Aorta (tissue), 5 donors: ENCODE measurements around the gene RILPL2. TPM values are rescaled to one million over a fixed set of nuclear protein-coding genes. Genes with fewer than 3 reads are reported as not detected.
"Not testable (repeated sequence)": the region's sequence is repeated elsewhere in the genome, so short reads cannot be mapped to it uniquely, and the experiment has no call there.

Source experiments
- ATAC-seq: fragments of 200-7000 bp; cut with Tn5 transposase; one replicate; pipeline ENCODE4 v1.9.1; 2022; ENCODE audit warnings: moderate library complexity; ENCODE audit not compliant: low FRiP score
- DNase-seq, 2 donors: peaks; one replicate each; pipeline ENCODE4 v3.0.0-alpha.2; 2020
- H3K27ac ChIP-seq, 2 donors: one replicate each; pipeline ENCODE4 v1.5.1; 2013; ENCODE audit warnings: low read length in 2 of 2, mild to moderate bottlenecking in 2 of 2, moderate library complexity in 2 of 2, control low read depth in 1 of 2, inconsistent platforms in 1 of 2, low read depth in 1 of 2
- H3K27me3 ChIP-seq, 2 donors: one replicate each; pipeline ENCODE4 v1.6.1; 2013; ENCODE audit warnings: control low read depth in 1 of 2, low read length in 1 of 2, mild to moderate bottlenecking in 1 of 2, moderate library complexity in 1 of 2; ENCODE audit not compliant: insufficient read depth in 2 of 2, control insufficient read depth in 1 of 2
- H3K36me3 ChIP-seq, 2 donors: one replicate each; pipeline ENCODE4 v1.6.1; 2013; ENCODE audit warnings: control low read depth in 1 of 2, low read length in 1 of 2, mild to moderate bottlenecking in 1 of 2; ENCODE audit not compliant: insufficient read depth in 2 of 2, control insufficient read depth in 1 of 2
- H3K4me1 ChIP-seq, 2 donors: one replicate each; pipeline ENCODE4 v1.6.1; 2013; ENCODE audit warnings: low read length in 2 of 2, control low read depth in 1 of 2, mild to moderate bottlenecking in 1 of 2, moderate library complexity in 1 of 2; ENCODE audit not compliant: insufficient read depth in 2 of 2, control insufficient read depth in 1 of 2
- H3K4me3 ChIP-seq, 2 donors: one replicate each; pipeline ENCODE4 v1.5.1; 2013; ENCODE audit warnings: low read length in 2 of 2, control low read depth in 1 of 2, mild to moderate bottlenecking in 1 of 2
- H3K9me3 ChIP-seq: one replicate; pipeline ENCODE4 v1.6.1; 2013; ENCODE audit warnings: mild to moderate bottlenecking, low read length; ENCODE audit not compliant: control insufficient read depth
- WGBS, 2 donors: extraction: QIAGEN DNeasy Blood & Tissue Kit; methylation state at CpG; one replicate each; pipeline ENCODE4 v1.1.7; 2013; 5-methylcytosine and 5-hydroxymethylcytosine counted together
- intact Hi-C, 2 donors: fragments of 100-400 bp; cut with DNase I; formaldehyde crosslinking; loops; one replicate each; pipeline versions ENCODE4 v1.14.2 to v1.15.0; 2022
- polyA plus RNA-seq, 2 donors: library from polyadenylated mRNA; stranded (reverse); fragments of 200-250 nt; gene quantifications; one replicate each; pipeline ENCODE4 v1.2.3, GENCODE V29; 2013
- total RNA-seq, 2 donors: library from RNA; stranded (reverse); fragmentation: NEBNext Ultra II Directional; extraction: Animal tissue kit (Norgen Biotek cat#: 25700); gene quantifications; one replicate each; pipeline ENCODE4 v1.2.1, GENCODE V29; 2021
- donor health status: healthy with polysubstance abuse.
- donor health status: Bipolar disorder and iron deficiency.
- donor health status: DM: no; HTN: no; CAD: no.
- donor health status: DM: no; HTN: no; CAD: no.
- donor health status: DM: yes; HTN: yes; CAD: no.

Gene RILPL2
- total and polyA plus RNA-seq, 4 donors, result 12.6 to 25.3 (median 16.5) TPM

GRCh38 chr12:123429101-123429500 is 7.4 kb downstream of the RILPL2 start:
- WGBS, 2 donors, result 95 to 98% methylated on average over 8 of the region's 8 CpGs
- intact Hi-C loops, H3K9me3 ChIP-seq, H3K27me3 ChIP-seq, H3K4me3 ChIP-seq, DNase-seq, H3K36me3 ChIP-seq, ATAC-seq, H3K27ac ChIP-seq, H3K4me1 ChIP-seq: not testable (repeated sequence)

GRCh38 chr12:123428591-123428990 is 7.9 kb downstream of the RILPL2 start:
- no peak overlapping the region for H3K4me3 ChIP-seq
- no peak for ATAC-seq
- H3K36me3 ChIP-seq, result peaks cover 0 to 3% of the 10 kb centered on the region in 2 donors
- H3K4me1 ChIP-seq, result no peaks in the 10 kb centered on the region
- H3K27me3 ChIP-seq, result no peaks in the 10 kb centered on the region
- intact Hi-C loops, result no loop called here
- no peak overlapping the region for H3K27ac ChIP-seq
- no peak for DNase-seq
- 72 to 77% methylated on average over 6 of the region's 6 CpGs for WGBS, 2 donors
- H3K9me3 ChIP-seq, result no peaks in the 10 kb centered on the region

- ATAC-seq, result no peak
- Histone ChIP-seq H3K27ac (no peak overlapping the region), H3K4me1 (no peaks in the 10 kb centered on the region), H3K9me3 (no peaks in the 10 kb centered on the region), H3K36me3 (peaks cover 0 to 6% of the 10 kb centered on the region in 2 donors), H3K27me3 (no peaks in the 10 kb centered on the region), H3K4me3 (no peak overlapping the region)
- intact Hi-C loops, result no loop called here
- WGBS, 2 donors, result 87 to 91% methylated on average over 8 of the region's 8 CpGs
- DNase-seq, result no peak
Measured at GRCh38 chr12:123427036-123427769, 9.3 kb downstream of the RILPL2 start.

DNA sequence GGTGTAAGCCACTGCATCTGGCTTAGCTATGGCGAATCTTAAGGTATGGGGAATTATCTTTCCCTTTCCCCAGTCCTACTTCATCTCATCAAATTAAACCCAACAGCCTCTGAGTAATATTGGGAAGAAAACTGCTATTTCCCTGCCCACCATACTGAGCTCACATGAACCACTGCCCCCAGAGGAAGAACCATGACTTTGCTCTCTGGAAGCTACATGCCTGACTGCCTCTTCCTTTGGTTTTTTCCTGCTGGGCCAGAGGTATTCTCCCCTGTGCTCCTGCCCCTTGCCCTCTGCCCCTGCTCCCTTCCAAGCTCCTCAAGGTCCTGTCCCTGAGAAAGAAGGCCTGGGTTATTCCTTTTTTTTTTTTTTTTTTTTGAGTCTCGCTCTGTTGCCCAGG is 15.2 kb downstream of the RILPL2 start:
- Histone ChIP-seq H3K27ac (no peak overlapping the region), H3K36me3 (peaks cover 0 to 6% of the 10 kb centered on the region in 2 donors), H3K9me3 (no peaks in the 10 kb centered on the region), H3K4me3 (no peak overlapping the region), H3K27me3 (no peaks in the 10 kb centered on the region), H3K4me1 (no peaks in the 10 kb centered on the region)
- intact Hi-C loops, result no loop called here
- ATAC-seq (no peak), DNase-seq (no peak)
- WGBS, 2 donors, result 98 to 100% methylated on average over 2 of the region's 2 CpGs

DNA sequence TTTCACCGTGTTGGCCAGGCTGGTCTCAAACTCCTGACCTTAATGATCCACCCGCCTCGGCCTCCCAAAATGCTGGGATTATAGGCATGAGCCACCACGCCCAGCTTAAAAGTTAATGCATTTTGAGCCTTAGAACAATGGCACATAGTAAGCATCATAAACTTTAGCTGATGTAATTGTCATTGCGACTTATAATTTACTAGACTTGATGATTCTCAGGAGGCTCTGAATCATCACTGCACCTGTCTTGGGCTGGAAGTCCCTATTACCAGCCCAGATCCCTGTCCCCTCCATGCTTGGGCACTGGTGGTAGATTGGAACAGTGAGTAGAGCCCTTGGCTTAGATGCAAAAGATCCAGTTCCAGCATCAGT is 26.5 kb downstream of the RILPL2 start:
- Histone ChIP-seq H3K4me1 (no peaks in the 10 kb centered on the region), H3K27ac (no peak overlapping the region), H3K9me3 (no peaks in the 10 kb centered on the region), H3K36me3 (peaks cover 0 to 3% of the 10 kb centered on the region in 2 donors), H3K4me3 (no peak overlapping the region), H3K27me3 (no peaks in the 10 kb centered on the region)
- DNase-seq, result no peak
- intact Hi-C loops, result no loop called here
- ATAC-seq, result no peak
- 97 to 98% methylated on average over 5 of the region's 5 CpGs for WGBS, 2 donors

GRCh38 chr12:123409284-123410040 is 27.0 kb downstream of the RILPL2 start:
- H3K4me1 ChIP-seq, ATAC-seq, H3K36me3 ChIP-seq, intact Hi-C loops, H3K27ac ChIP-seq, H3K4me3 ChIP-seq, H3K9me3 ChIP-seq, H3K27me3 ChIP-seq, DNase-seq: not testable (repeated sequence)
- 81 to 82% methylated on average over 11 of the region's 11 CpGs for WGBS, 2 donors

DNA sequence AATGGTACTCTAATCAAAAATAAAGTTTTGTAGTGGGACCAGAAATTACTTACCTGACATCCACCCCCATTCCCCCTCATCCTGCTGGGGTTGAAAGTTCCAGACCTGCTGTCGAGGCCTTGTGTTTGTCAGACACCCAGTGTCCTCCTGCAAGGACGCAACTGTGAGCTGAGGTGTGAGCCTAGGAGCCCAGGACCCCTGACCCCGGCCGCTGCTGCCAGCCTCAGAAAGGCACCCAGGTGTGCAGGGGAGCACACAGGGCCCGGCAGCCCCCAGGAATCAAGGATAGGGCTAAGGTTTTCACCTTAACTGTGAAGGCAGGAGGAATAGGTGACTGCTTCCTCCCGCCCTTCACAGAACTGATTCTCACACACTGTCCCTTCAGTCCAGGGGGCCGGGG is 27.9 kb downstream of the RILPL2 start:
- intact Hi-C loops, DNase-seq, H3K4me1 ChIP-seq, H3K27me3 ChIP-seq, H3K9me3 ChIP-seq, ATAC-seq, H3K36me3 ChIP-seq, H3K27ac ChIP-seq, H3K4me3 ChIP-seq: not testable (repeated sequence)
- 90 to 95% methylated on average over 5 to 7 of the region's 7 CpGs for WGBS, 2 donors

DNA sequence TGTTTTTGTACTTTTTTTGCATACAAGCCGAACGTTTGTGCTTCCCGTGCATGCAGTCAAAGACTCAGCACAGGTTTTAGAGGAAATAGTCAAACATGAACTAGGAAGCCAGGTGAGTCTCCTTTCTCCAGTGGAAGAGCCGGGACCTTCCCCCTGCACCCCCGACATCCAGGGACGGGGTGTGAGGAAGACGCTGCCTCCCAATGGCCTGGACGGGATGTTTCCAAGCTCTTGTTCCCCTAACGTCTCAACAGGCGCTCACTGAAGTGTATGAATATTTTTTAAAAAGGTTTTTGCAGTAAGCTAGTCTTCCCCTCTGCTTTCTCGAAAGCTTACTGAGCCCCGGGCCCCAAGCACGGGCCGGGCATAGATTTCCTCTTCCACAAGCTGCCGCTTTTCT is 28.6 kb downstream of the RILPL2 start:
- H3K4me3 ChIP-seq, H3K27me3 ChIP-seq, H3K9me3 ChIP-seq, H3K27ac ChIP-seq, DNase-seq, intact Hi-C loops, H3K4me1 ChIP-seq, ATAC-seq: not testable (repeated sequence)
- WGBS, 2 donors, result 62 to 75% methylated on average over 12 to 14 of the region's 15 CpGs
- H3K36me3 ChIP-seq, result peaks cover 6 to 11% of the 10 kb centered on the region in 2 donors

DNA sequence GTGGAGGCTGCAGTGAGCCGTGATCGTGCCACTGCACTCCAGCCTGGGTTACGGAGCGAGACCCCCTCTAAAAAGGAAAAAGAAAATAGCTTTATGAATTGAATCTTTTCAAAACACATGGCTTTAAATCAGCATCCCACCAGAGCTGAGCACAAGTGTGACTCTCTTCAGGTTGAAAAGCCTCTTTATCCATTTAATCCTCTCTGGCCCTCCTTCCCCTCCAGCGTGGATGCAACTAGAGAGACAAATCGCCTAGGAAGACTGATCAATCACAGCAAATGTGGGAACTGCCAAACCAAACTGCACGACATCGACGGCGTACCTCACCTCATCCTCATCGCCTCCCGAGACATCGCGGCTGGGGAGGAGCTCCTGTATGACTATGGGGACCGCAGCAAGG is 29.2 kb downstream of the RILPL2 start:
- H3K4me3 ChIP-seq, intact Hi-C loops, H3K27ac ChIP-seq, H3K4me1 ChIP-seq, DNase-seq, H3K27me3 ChIP-seq, H3K9me3 ChIP-seq, ATAC-seq: not testable (repeated sequence)
- peaks cover 6 to 14% of the 10 kb centered on the region in 2 donors for H3K36me3 ChIP-seq
- 89 to 98% methylated on average over 13 to 15 of the region's 15 CpGs for WGBS, 2 donors
